Measurements from ENCODE around the gene DYNC1H1.

DYNC1H1 gene

GRCh38 chr14:101929946-101930345 is 34.4 kb upstream of the DYNC1H1 start:
- TF ChIP-seq, protein P1, sequence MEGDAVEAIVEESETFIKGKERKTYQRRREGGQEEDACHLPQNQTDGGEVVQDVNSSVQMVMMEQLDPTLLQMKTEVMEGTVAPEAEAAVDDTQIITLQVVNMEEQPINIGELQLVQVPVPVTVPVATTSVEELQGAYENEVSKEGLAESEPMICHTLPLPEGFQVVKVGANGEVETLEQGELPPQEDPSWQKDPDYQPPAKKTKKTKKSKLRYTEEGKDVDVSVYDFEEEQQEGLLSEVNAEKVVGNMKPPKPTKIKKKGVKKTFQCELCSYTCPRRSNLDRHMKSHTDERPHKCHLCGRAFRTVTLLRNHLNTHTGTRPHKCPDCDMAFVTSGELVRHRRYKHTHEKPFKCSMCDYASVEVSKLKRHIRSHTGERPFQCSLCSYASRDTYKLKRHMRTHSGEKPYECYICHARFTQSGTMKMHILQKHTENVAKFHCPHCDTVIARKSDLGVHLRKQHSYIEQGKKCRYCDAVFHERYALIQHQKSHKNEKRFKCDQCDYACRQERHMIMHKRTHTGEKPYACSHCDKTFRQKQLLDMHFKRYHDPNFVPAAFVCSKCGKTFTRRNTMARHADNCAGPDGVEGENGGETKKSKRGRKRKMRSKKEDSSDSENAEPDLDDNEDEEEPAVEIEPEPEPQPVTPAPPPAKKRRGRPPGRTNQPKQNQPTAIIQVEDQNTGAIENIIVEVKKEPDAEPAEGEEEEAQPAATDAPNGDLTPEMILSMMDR (conservative IDR thresholded peaks at IDR 0.05): no peak
- TF ChIP-seq ZFX (IDR thresholded peaks at IDR 0.05): no peak
- H3K27ac ChIP-seq: no peak overlapping the region

DNA sequence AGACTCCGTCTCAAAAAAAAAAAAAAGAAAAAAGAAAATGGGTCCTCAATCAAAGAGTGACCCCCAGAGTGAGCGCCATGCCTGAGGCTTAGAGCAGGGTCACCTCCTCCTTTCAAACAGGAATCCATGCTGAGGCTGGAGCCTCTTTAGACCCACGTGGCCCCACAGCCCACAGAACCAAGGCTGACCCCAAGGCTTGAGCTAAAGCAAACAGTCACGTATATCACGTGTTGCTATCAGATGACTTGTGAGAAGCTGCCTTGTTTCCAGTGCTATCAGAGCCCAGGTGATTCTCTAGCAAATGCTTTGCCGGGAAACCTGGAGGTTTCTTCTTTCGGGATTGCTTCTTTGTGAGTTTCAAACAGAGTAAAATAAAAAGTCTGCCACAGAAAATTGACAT is 31.7 kb upstream of the DYNC1H1 start:
- TF ChIP-seq, protein P1 (conservative IDR thresholded peaks at IDR 0.05): no peak
- TF ChIP-seq ZFX (IDR thresholded peaks at IDR 0.05): no peak
- no peak overlapping the region for H3K27ac ChIP-seq

- no peak overlapping the region for H3K27ac ChIP-seq
These were observed 31.2 kb upstream of the DYNC1H1 start for GRCh38 chr14:101933209-101933608.

DNA sequence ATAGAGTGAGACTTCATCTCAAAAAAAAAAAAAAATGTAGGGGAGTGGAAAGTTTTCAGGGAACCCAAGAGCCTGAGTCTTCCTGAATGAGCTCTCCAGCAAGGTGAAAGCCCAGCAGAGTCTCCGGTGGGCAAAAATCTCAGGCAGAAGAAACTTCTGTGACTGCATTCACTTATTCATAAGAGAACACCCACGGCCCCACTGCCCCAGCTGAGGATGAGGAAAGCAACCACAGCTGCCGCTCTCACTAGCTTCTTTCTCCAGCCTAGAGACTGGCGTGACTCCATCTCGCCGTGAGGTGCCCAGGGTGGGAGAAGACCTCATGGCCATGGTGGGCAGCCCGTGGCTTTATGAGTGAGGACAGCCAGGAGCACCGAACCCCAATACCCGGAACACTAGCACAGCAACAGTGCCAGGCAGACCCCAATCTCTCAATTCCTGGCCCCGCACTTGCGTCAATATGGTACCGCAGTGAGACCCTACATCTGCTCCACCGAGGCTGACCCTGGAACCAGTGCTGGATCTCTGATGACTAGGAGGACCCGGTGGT is 29.7 kb upstream of the DYNC1H1 start:
- no peak overlapping the region for H3K27ac ChIP-seq
- no peak for TF ChIP-seq ZFX (IDR thresholded peaks at IDR 0.05)
- TF ChIP-seq, protein P1 (conservative IDR thresholded peaks at IDR 0.05): no peak

More at GRCh38 chr14:101933209-101933608, 31.2 kb upstream of the DYNC1H1 start:
- TF ChIP-seq, protein P1 (conservative IDR thresholded peaks at IDR 0.05): no peak
- TF ChIP-seq ZFX (IDR thresholded peaks at IDR 0.05): no peak

DNA sequence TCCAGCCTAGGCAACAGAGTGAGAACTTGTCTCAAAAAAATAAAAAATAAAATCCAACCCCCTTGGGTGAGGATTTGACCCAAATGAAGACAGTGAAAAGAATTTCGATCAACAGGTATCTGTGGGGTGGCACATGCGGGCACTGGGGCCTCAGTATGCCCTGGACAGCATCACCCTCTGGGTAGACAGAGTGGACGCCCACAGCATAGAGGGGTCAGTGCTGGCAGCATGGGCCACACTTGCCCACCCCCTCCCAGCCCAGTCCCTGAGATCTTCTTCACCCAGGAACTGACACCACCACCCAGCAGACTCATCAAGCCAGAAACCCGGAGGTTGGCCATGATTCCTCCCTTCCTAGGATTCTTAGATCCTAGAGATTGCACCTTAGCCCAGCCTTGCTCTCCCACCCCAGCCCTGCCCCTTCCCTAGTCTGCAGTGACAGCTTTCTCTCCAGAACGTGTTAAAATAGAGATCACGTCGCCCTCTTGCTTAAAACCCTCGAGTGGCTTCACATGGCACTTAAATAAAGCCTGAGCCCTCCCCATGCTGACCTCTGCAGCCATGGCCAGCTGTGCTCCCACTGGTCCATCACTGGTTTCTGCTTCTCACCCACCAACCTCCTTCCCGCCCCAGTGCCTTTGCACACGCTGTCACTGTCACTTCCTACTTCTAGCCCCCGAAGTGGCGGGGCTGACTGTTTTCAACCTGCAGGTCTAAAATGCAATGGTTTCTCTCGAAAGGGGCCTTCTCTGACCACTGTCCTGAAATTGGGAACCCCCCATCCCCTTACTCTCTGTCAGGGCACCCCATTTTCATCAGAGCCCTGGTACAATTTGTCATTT is 26.2 kb upstream of the DYNC1H1 start:
- no peak for TF ChIP-seq ZFX (IDR thresholded peaks at IDR 0.05)
- H3K27ac ChIP-seq: no peak overlapping the region

GRCh38 chr14:101939646-101940170 is 24.7 kb upstream of the DYNC1H1 start:
- TF ChIP-seq, protein P1 (conservative IDR thresholded peaks at IDR 0.05): no peak
- no peak for TF ChIP-seq ZFX (IDR thresholded peaks at IDR 0.05)
- no peak overlapping the region for H3K27ac ChIP-seq

- TF ChIP-seq ZFX (IDR thresholded peaks at IDR 0.05): no peak
- TF ChIP-seq, protein P1 (conservative IDR thresholded peaks at IDR 0.05): no peak
- H3K27ac ChIP-seq: no peak overlapping the region
These were observed 19.9 kb upstream of the DYNC1H1 start for GRCh38 chr14:101944451-101944850.

All from C4-2B (cell line).